Muscle of back (tissue), 13 donors: ENCODE measurements around the gene DGKA. TPM values are rescaled to one million over a fixed set of nuclear protein-coding genes. Genes with fewer than 3 reads are reported as not detected.
"Not testable (repeated sequence)": the region's sequence is repeated elsewhere in the genome, so short reads cannot be mapped to it uniquely, and the experiment has no call there.

Experiments used
- DNase-seq, 3 donors: peaks; one replicate each; pipeline versions ENCODE4 v3.0.0 to v3.0.0-alpha.2; 2013
- long read RNA-seq, 9 donors: transcript quantifications; one replicate each; lab custom pipeline, GENCODE V29; 2026
- polyA plus RNA-seq, 10 donors: library from polyadenylated mRNA; unstranded; fragments of 120-200 nt; gene quantifications; one replicate each; pipeline ENCODE4 v1.2.1, GENCODE V29; 2013; ENCODE audit not compliant: insufficient read length in 10 of 10

The DGKA gene
- 10 to 100 TPM; 12.8 to 49.9 (median 22.0) TPM for polyA plus RNA-seq
- long read RNA-seq, donor 1 = 0 reads
- long read RNA-seq, donor 2 = 0 reads
- long read RNA-seq, donor 3 = 0 reads
- long read RNA-seq, donor 4 = 0 reads
- long read RNA-seq, donor 5, partial matches to known transcripts = 0 of 1 reads
- long read RNA-seq, donor 5, other reads (novel, unspliced or antisense) = 0 of 1 reads
- long read RNA-seq, donor 6, partial matches to known transcripts = 0 of 1 reads
- long read RNA-seq, donor 6, other reads (novel, unspliced or antisense) = 0 of 1 reads
- long read RNA-seq, donor 7, partial matches to known transcripts = 0 of 2 reads
- long read RNA-seq, donor 7, other reads (novel, unspliced or antisense) = 0 of 2 reads
- long read RNA-seq, donor 8, partial matches to known transcripts = 0 of 1 reads
- long read RNA-seq, donor 8, other reads (novel, unspliced or antisense) = 0 of 1 reads
- long read RNA-seq, donor 9, partial matches to known transcripts = 0 of 1 reads
- long read RNA-seq, donor 9, other reads (novel, unspliced or antisense) = 0 of 1 reads

GRCh38 chr12:55930771-55931316 lies at the start of gene DGKA:
Gene DGKA, plus strand, starts transcription at chr12:55931162. Its CDS starts 5,342 bp downstream, at chr12:55936504.
- peak; percentile 73 to 89 (median 74) for DNase-seq

- no peak for DNase-seq
Observed at GRCh38 chr12:55885113-55885512, 45.8 kb upstream of the DGKA start.

- DNase-seq = no peak
Observed at GRCh38 chr12:55891310-55891709, 39.7 kb upstream of the DGKA start.

- DNase-seq = no peak
Observed at GRCh38 chr12:55893723-55894122, 37.2 kb upstream of the DGKA start.

GRCh38 chr12:55899082-55899481 lies 31.9 kb upstream of the DGKA start:
- no peak for DNase-seq

- DNase-seq = no peak
Observed at GRCh38 chr12:55901881-55902490, 29.0 kb upstream of the DGKA start.

- DNase-seq = no peak
Observed at GRCh38 chr12:55906056-55906455, 24.9 kb upstream of the DGKA start.

- no peak for DNase-seq
Observed at GRCh38 chr12:55908726-55909512, 22.0 kb upstream of the DGKA start.

GRCh38 chr12:55909513-55909884 lies 21.5 kb upstream of the DGKA start:
- no peak for DNase-seq

- DNase-seq = no peak
Observed at GRCh38 chr12:55912908-55913307, 18.1 kb upstream of the DGKA start.

- no peak for DNase-seq
Observed at GRCh38 chr12:55915482-55915859, 15.5 kb upstream of the DGKA start.

GRCh38 chr12:55919032-55919431 lies 11.9 kb upstream of the DGKA start:
- not testable (repeated sequence) for DNase-seq

- DNase-seq = no peak
Observed at GRCh38 chr12:55922126-55922525, 8.8 kb upstream of the DGKA start.

GRCh38 chr12:55923648-55924047 lies 7.3 kb upstream of the DGKA start:
- not testable (repeated sequence) for DNase-seq

- DNase-seq = no peak
Observed at GRCh38 chr12:55925371-55925770, 5.6 kb upstream of the DGKA start.

- DNase-seq = peak in 1 of 3 donors; percentile 11
Observed at GRCh38 chr12:55925870-55926737, 4.9 kb upstream of the DGKA start.

- peak; percentile 94 to 98 (median 95) for DNase-seq
Observed at GRCh38 chr12:55926738-55927587, 4.0 kb upstream of the DGKA start.

GRCh38 chr12:55927588-55928502 lies 3.1 kb upstream of the DGKA start, which contains the start of gene PYM1:
Gene PYM1, minus strand, starts transcription at chr12:55927894. Its CDS starts 133 bp downstream, at chr12:55927761.
- peak; percentile 61 to 90 (median 78) for DNase-seq
